GM23338 (cell line): ENCODE measurements around the gene NHEJ1. TPM values are rescaled to one million over a fixed set of nuclear protein-coding genes. Genes with fewer than 3 reads are reported as not detected.

Experiments
- ATAC-seq: fragments of 200-7000 bp; cut with Tn5 transposase; 3 replicates; pipeline ENCODE4 v1.9.1; 2020
- DNase-seq: peaks from one replicate; pipeline ENCODE4 v3.0.0-alpha.2; 2015; ENCODE audit warnings: low spot score
- H2AFZ ChIP-seq: fragments of 200-600 bp; sonication (generic); 2 replicates; pipeline ENCODE4 v1.8.0; 2016; ENCODE audit warnings: antibody characterized with exemption, mild to moderate bottlenecking, moderate library complexity
- H3F3A ChIP-seq: fragments of 200-600 bp; sonication (generic); replicated peaks from 2 replicates; pipeline ENCODE4 v1.8.0; 2017; ENCODE audit warnings: antibody characterized with exemption, mixed run types, low read depth
- H3K27ac ChIP-seq: fragments of 200-600 bp; sonication (generic); 2 replicates; pipeline ENCODE4 v1.6.1; 2016; ENCODE audit warnings: low read depth
- H3K27me3 ChIP-seq: fragments of 200-600 bp; sonication (generic); 2 replicates; pipeline ENCODE4 v1.8.0; 2016; ENCODE audit warnings: mild to moderate bottlenecking, mixed run types, moderate library complexity; ENCODE audit not compliant: insufficient read depth
- H3K36me3 ChIP-seq: fragments of 200-600 bp; sonication (generic); 2 replicates; pipeline ENCODE4 v1.8.0; 2016; ENCODE audit warnings: mild to moderate bottlenecking; ENCODE audit not compliant: insufficient read depth
- H3K4me1 ChIP-seq: fragments of 200-600 bp; sonication (generic); 2 replicates; pipeline ENCODE4 v1.8.0; 2016; ENCODE audit warnings: mild to moderate bottlenecking, moderate library complexity; ENCODE audit not compliant: insufficient read depth
- H3K4me2 ChIP-seq: fragments of 200-600 bp; sonication (generic); 2 replicates; pipeline ENCODE4 v1.7.1; 2017; ENCODE audit warnings: mixed run types
- H3K4me3 ChIP-seq: fragments of 200-600 bp; sonication (generic); 2 replicates; pipeline ENCODE4 v1.6.1; 2016; ENCODE audit warnings: mixed run types
- H3K79me2 ChIP-seq: fragments of 200-600 bp; sonication (generic); replicated peaks from 2 replicates; pipeline ENCODE4 v1.8.0; 2017; ENCODE audit warnings: mild to moderate bottlenecking; ENCODE audit not compliant: insufficient read depth
- H3K9me2 ChIP-seq: fragments of 200-600 bp; sonication (generic); 2 replicates; pipeline ENCODE4 v1.8.0; 2017; ENCODE audit not compliant: insufficient read depth
- H4K20me1 ChIP-seq: fragments of 200-600 bp; sonication (generic); replicated peaks from 2 replicates; pipeline ENCODE4 v1.8.0; 2017; ENCODE audit warnings: mild to moderate bottlenecking; ENCODE audit not compliant: insufficient read depth
- H3K27ac Mint-ChIP-seq: 2 replicates; pipeline ENCODE4 v1.8.0; 2020; ENCODE audit warnings: inconsistent platforms, mild to moderate bottlenecking, moderate library complexity, mixed read lengths
- H3K27me3 Mint-ChIP-seq: 3 replicates; pipeline ENCODE4 v1.8.0; 2022; ENCODE audit warnings: low read depth, mild to moderate bottlenecking, moderate library complexity, mixed read lengths, inconsistent platforms; ENCODE audit not compliant: insufficient read depth, poor library complexity
- H3K36me3 Mint-ChIP-seq: 3 replicates; pipeline ENCODE4 v1.8.0; 2021; ENCODE audit warnings: low read depth, mild to moderate bottlenecking, inconsistent platforms, moderate library complexity, mixed read lengths
- H3K4me1 Mint-ChIP-seq: 3 replicates; pipeline ENCODE4 v1.8.0; 2020; ENCODE audit warnings: mild to moderate bottlenecking, inconsistent platforms, mixed read lengths
- H3K4me3 Mint-ChIP-seq: 3 replicates; pipeline ENCODE4 v1.8.0; 2021; ENCODE audit warnings: moderate library complexity, mild to moderate bottlenecking, inconsistent platforms, mixed read lengths
- H3K9me3 Mint-ChIP-seq: 3 replicates; pipeline ENCODE4 v1.8.0; 2020; ENCODE audit warnings: moderate library complexity, mild to moderate bottlenecking, inconsistent platforms, mixed read lengths
- ETS1 ChIP-seq: IDR thresholded peaks from 2 replicates; pipeline ENCODE4 v1.6.1; 2016; ENCODE audit warnings: antibody characterized with exemption
- POLR2AphosphoS5 ChIP-seq: IDR thresholded peaks from 2 replicates; pipeline ENCODE4 v1.6.1; 2016; ENCODE audit warnings: antibody characterized with exemption, low read depth
- REST ChIP-seq: IDR thresholded peaks from one replicate; pipeline ENCODE4 v1.6.1; 2018; ENCODE audit warnings: antibody characterized with exemption; ENCODE audit not compliant: unreplicated experiment
- STAT1 ChIP-seq: IDR thresholded peaks from one replicate; pipeline ENCODE4 v1.6.1; 2016; ENCODE audit warnings: antibody characterized with exemption; ENCODE audit not compliant: unreplicated experiment
- ZNF114 ChIP-seq: fragments of 250-450 bp; sonication (Bioruptor Pico); IDR thresholded peaks from 2 replicates; pipeline ENCODE4 v1.5.0; 2020; ENCODE audit warnings: mild to moderate bottlenecking, moderate library complexity
- ZNF462 ChIP-seq: fragments of 250-450 bp; sonication (Bioruptor Pico); IDR thresholded peaks from 2 replicates; pipeline ENCODE4 v1.5.0; 2020; ENCODE audit warnings: mild to moderate bottlenecking, moderate library complexity
- polyA plus RNA-seq: library from polyadenylated mRNA; unstranded; fragments of >200 nt; fragmentation: Nextera tagmentation; extraction: Ambion mirVana; gene quantifications from 2 replicates; pipeline ENCODE4 v1.2.1, GENCODE V29; 2016
- total RNA-seq: library from RNA; depleted of rRNA; stranded (reverse); fragments of >200 nt; shearing (Covaris generic); gene quantifications from 2 replicates; pipeline ENCODE4 v1.2.3, GENCODE V29; 2014

Gene NHEJ1
- total and polyA plus RNA-seq, 2 experiments from 2014 or later, result 19.6 to 30.6 TPM

- TF ChIP-seq ZNF462 (CRISPR knock-in tag), result no peak
- TF ChIP-seq ETS1, result no peak
- no peak for TF ChIP-seq ZNF114
Measured at GRCh38 chr2:219089330-219089729, 71.3 kb downstream of the NHEJ1 start (continued).

- Histone ChIP-seq H3F3A (no peaks in the 10 kb centered on the region), H3K9me2 (no peaks in the 10 kb centered on the region), H3K27me3 (no peaks in the 10 kb centered on the region), H3K4me3 (no peak overlapping the region), H3K4me2 (no peak overlapping the region), H2AFZ (no peak overlapping the region), H3K36me3 (no peaks in the 10 kb centered on the region), H3K4me1 (peaks cover 10% of the 10 kb centered on the region), H3K79me2 (no peaks in the 10 kb centered on the region), H4K20me1 (peaks cover 11% of the 10 kb centered on the region; the same call in 1 of the 2 replicates), H3K27ac (no peak overlapping the region)
- Mint-ChIP-seq H3K36me3 (no peaks in the 10 kb centered on the region), H3K27me3 (peaks cover 4% of the 10 kb centered on the region), H3K9me3 (no peaks in the 10 kb centered on the region), H3K27ac (no peak overlapping the region), H3K4me3 (no peak overlapping the region), H3K4me1 (peaks cover 23% of the 10 kb centered on the region)
- no peak for DNase-seq
- no peak for ATAC-seq
- TF ChIP-seq POLR2AphosphoS5, result no peak
- TF ChIP-seq STAT1, result no peak
- no peak for TF ChIP-seq REST
Measured at GRCh38 chr2:219087848-219088247, 72.8 kb downstream of the NHEJ1 start.
